A549 treated with GW870086 at 1 μM for 4 hours (cell line): ENCODE results near the gene NDUFA11. TPM values are rescaled to one million over a fixed set of nuclear protein-coding genes. Genes with fewer than 3 reads are reported as not detected.

ENCODE experiments used
- total RNA-seq: library from RNA; stranded (reverse); fragments of 200-300 nt; extraction: Qiagen RNA extraction; gene quantifications from 5 replicates; pipeline ENCODE4 v1.2.3, GENCODE V29; 2022; ENCODE audit warnings: low read depth

NDUFA11 gene
- 223 to 297 TPM (median 285 TPM) in 5 replicates for total RNA-seq

GRCh38 chr19:5903624-5904351 lies at the start of gene NDUFA11:
TSS of gene NDUFA11 (minus strand) at chr19:5903790. CDS start at chr19:5903708, 82 bp downstream.

GRCh38 chr19:5913739-5914357 lies 10.3 kb upstream of the NDUFA11 start, which contains the start of gene CAPS:
TSS of gene CAPS (plus strand) at chr19:5914254. CDS start at chr19:5914407, 153 bp downstream.

DNA sequence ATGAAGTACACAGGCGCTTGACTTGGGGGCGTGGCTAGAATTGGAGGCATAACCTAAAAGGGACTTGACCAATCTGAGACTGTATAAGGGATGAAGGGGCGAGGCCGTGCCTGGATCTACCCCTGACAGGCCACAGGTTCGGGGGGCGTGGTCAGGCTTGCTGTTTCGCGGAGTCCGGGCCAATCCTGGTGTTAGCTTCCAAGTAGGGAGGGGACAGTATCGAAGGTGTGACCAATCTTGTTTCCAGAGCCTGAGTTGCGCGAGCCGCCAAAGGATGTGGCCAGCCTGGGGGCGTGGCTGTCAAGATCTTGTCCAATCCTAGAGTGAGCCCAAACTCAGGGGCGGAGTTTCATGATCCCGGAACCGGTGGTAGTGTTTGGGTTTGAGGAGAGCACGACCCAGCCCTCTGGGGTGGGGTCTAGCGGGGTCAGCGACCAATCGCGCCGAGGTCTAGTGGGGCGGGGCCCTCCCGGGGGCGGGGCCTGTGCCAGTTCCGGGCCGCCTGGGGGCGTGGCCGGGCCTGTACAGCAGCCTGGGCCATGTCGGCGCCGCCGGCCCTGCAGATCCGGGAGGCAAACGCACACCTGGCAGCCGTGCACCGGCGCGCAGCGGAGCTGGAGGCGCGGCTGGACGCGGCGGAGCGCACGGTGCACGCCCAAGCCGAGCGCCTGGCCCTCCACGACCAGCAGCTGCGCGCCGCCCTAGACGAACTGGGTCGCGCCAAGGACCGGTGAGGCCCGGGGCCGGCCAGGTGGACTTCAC lies 943 bp upstream of the NDUFA11 start, which contains the start of gene VMAC:
Gene VMAC (plus strand): TSS at position 521 of the 762 bp plus-strand sequence. CDS start 19 bp downstream, at position 540.

DNA sequence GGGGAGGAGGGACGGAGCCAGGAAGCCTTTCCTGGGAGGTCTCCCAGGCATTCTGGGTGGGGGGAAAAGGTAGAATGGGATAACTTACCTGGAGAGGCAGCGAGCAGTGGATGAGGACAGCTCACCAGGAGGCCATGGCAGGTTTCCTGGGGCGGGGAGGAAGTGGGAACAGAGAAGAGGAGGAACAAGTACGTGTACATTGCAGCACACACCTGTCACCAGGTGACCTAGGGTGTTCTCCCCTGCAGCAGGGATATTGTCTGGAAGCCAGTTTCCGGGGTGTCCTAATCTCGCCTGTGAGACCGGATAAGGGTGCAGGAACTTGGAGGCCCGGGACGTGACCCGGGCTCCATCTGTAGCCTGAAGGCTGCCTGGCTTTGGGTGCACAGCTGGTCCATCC lies 52.3 kb downstream of the NDUFA11 start, which contains the start of gene FUT3:
Gene FUT3 (minus strand): TSS at position 148 of the 400 bp plus-strand sequence.

Other genes with a start within 250 kb of the NDUFA11 start
- 49.7 to 74.6 TPM (median 63.9 TPM) in 5 replicates for gene MICOS13, start 223.3 kb downstream of the NDUFA11 start, total RNA-seq
- gene HSD11B1L, start 222.8 kb downstream of the NDUFA11 start, total RNA-seq = 3.6 to 5.1 TPM (median 4.7 TPM) in 5 replicates
- gene RPL36, start 213.5 kb downstream of the NDUFA11 start, total RNA-seq = 707 to 899 TPM (median 777 TPM) in 5 replicates
- gene LONP1, start 183.6 kb downstream of the NDUFA11 start, total RNA-seq = 47.9 to 61.8 TPM (median 60.1 TPM) in 5 replicates
- gene CATSPERD, start 183.2 kb downstream of the NDUFA11 start, total RNA-seq = not detected in 5 replicates
- gene PRR22, start 119.0 kb downstream of the NDUFA11 start, total RNA-seq = 1.3 to 3.4 TPM (median 2.9 TPM) in 5 replicates
- gene DUS3L, start 112.6 kb downstream of the NDUFA11 start, total RNA-seq = 25.9 to 32.3 TPM (median 28.6 TPM) in 5 replicates
- gene NRTN, start 98.7 kb downstream of the NDUFA11 start, total RNA-seq = 0.85 to 1.6 TPM (median 1.5 TPM) in 5 replicates
- gene FUT6, start 64.1 kb downstream of the NDUFA11 start, total RNA-seq = not detected in 5 replicates
- gene FUT3, start 52.3 kb downstream of the NDUFA11 start, total RNA-seq = 0.20 TPM in 1 of 5 replicates, not detected in the others
- not detected in 5 replicates for gene FUT5, start 33.2 kb downstream of the NDUFA11 start, total RNA-seq
- gene VMAC, start 1.1 kb upstream of the NDUFA11 start, total RNA-seq = 0.21 to 0.65 TPM (median 0.61 TPM) in 5 replicates
- gene CAPS, start 10.5 kb upstream of the NDUFA11 start, total RNA-seq = 0.86 to 1.5 TPM (median 0.96 TPM) in 5 replicates
- gene RANBP3, start 74.3 kb upstream of the NDUFA11 start, total RNA-seq = 39.7 to 43.9 TPM (median 43.0 TPM) in 5 replicates
- gene RFX2, start 206.7 kb upstream of the NDUFA11 start, total RNA-seq = 5.7 to 8.8 TPM (median 7.2 TPM) in 5 replicates
- not detected in 5 replicates for gene ACSBG2, start 231.9 kb upstream of the NDUFA11 start, total RNA-seq